Osteoblast (primary cell): Measurements from ENCODE around the gene DNAJA1. TPM values are rescaled to one million over a fixed set of nuclear protein-coding genes. Genes with fewer than 3 reads are reported as not detected.

Source experiments
- DNase-seq: peaks from one replicate; pipeline ENCODE4 v3.0.0; 2011; ENCODE audit warnings: low spot score, mixed read lengths; ENCODE audit not compliant: insufficient read length; ENCODE audit errors: missing footprints
- H2AFZ ChIP-seq: 2 replicates; pipeline ENCODE4 v1.6.0; 2011; ENCODE audit warnings: mild to moderate bottlenecking, low read length
- H3K27ac ChIP-seq: 2 replicates; pipeline ENCODE4 v1.5.1; 2011; ENCODE audit warnings: mild to moderate bottlenecking, low read depth, low read length, moderate library complexity
- H3K27me3 ChIP-seq: 2 replicates; pipeline ENCODE4 v1.6.0; 2012; ENCODE audit warnings: mild to moderate bottlenecking, control low read depth, inconsistent platforms, low read length, moderate library complexity; ENCODE audit not compliant: insufficient read depth
- H3K36me3 ChIP-seq: 2 replicates; pipeline ENCODE4 v1.5.1; 2011; ENCODE audit warnings: mild to moderate bottlenecking, low read length, control low read depth, moderate library complexity; ENCODE audit not compliant: insufficient read depth
- H3K4me1 ChIP-seq: 2 replicates; pipeline ENCODE4 v1.5.1; 2011; ENCODE audit warnings: mild to moderate bottlenecking, low read length, control low read depth, moderate library complexity; ENCODE audit not compliant: insufficient read depth
- H3K4me2 ChIP-seq: 2 replicates; pipeline ENCODE4 v1.6.0; 2011; ENCODE audit warnings: mild to moderate bottlenecking, low read length; ENCODE audit not compliant: insufficient read depth
- H3K4me3 ChIP-seq: fragments of 200-600 bp; sonication (generic); 3 replicates; pipeline ENCODE4 v1.5.1; 2012; ENCODE audit warnings: mild to moderate bottlenecking, low read length, inconsistent platforms; ENCODE audit not compliant: insufficient read depth
- H3K79me2 ChIP-seq: 2 replicates; pipeline ENCODE4 v1.6.0; 2012; ENCODE audit warnings: mild to moderate bottlenecking, low read length, control low read depth, inconsistent platforms; ENCODE audit not compliant: insufficient read depth
- H3K9me3 ChIP-seq: 2 replicates; pipeline ENCODE4 v1.5.1; 2011; ENCODE audit warnings: low read depth, low read length, control low read depth
- H4K20me1 ChIP-seq: 2 replicates; pipeline ENCODE4 v1.6.0; 2012; ENCODE audit warnings: mild to moderate bottlenecking, low read length, control low read depth; ENCODE audit not compliant: insufficient read depth
- total RNA-seq: library from RNA; depleted of rRNA; stranded (reverse); fragments of >200 nt; gene quantifications from 2 replicates; pipeline ENCODE4 v1.2.3, GENCODE V29; 2012
- TF ChIP-seq, protein P1 (sequence below): IDR thresholded peaks from 2 replicates; pipeline ENCODE4 v1.5.1; 2011; ENCODE audit warnings: mild to moderate bottlenecking, low read depth, low read length, moderate library complexity; ENCODE audit errors: extremely low read depth

Gene DNAJA1
- total RNA-seq, 1 donor: 69.1 TPM

GRCh38 chr9:33029231-33029786 lies 4.2 kb downstream of the DNAJA1 start:
- Histone ChIP-seq H3K4me2 (peak overlapping the region; percentile 87), H3K36me3 (peaks cover 69% of the 10 kb centered on the region), H4K20me1 (peaks cover 49% of the 10 kb centered on the region), H3K4me3 (peak overlapping the region; percentile 44), H3K27ac (peak overlapping the region; percentile 66), H3K79me2 (peaks cover 87% of the 10 kb centered on the region), H2AFZ (no peak overlapping the region), H3K4me1 (peaks cover 35% of the 10 kb centered on the region), H3K9me3 (no peaks in the 10 kb centered on the region), H3K27me3 (no peaks in the 10 kb centered on the region)
- no peak for DNase-seq
- TF ChIP-seq, protein P1, sequence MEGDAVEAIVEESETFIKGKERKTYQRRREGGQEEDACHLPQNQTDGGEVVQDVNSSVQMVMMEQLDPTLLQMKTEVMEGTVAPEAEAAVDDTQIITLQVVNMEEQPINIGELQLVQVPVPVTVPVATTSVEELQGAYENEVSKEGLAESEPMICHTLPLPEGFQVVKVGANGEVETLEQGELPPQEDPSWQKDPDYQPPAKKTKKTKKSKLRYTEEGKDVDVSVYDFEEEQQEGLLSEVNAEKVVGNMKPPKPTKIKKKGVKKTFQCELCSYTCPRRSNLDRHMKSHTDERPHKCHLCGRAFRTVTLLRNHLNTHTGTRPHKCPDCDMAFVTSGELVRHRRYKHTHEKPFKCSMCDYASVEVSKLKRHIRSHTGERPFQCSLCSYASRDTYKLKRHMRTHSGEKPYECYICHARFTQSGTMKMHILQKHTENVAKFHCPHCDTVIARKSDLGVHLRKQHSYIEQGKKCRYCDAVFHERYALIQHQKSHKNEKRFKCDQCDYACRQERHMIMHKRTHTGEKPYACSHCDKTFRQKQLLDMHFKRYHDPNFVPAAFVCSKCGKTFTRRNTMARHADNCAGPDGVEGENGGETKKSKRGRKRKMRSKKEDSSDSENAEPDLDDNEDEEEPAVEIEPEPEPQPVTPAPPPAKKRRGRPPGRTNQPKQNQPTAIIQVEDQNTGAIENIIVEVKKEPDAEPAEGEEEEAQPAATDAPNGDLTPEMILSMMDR: no peak

DNA sequence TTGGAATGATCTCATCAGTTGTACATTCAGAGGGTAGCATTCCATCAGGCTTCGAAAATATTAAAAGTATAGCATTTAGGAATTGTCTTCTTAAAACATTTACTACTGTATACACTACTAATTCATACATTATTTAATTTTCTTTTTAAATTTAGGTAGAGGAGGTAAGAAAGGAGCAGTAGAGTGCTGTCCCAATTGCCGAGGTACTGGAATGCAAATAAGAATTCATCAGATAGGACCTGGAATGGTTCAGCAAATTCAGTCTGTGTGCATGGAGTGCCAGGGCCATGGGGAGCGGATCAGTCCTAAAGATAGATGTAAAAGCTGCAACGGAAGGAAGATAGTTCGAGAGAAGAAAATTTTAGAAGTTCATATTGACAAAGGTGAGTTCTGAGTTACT lies 5.2 kb downstream of the DNAJA1 start:
- no peaks in the 10 kb centered on the region for H3K27me3 ChIP-seq
- H3K27ac ChIP-seq: peak overlapping the region; percentile 66
- H3K9me3 ChIP-seq: no peaks in the 10 kb centered on the region
- TF ChIP-seq, protein P1: no peak
- no peak overlapping the region for H3K4me3 ChIP-seq
- H3K79me2 ChIP-seq: peaks cover 82% of the 10 kb centered on the region
- peaks cover 79% of the 10 kb centered on the region for H3K36me3 ChIP-seq
- peaks cover 32% of the 10 kb centered on the region for H3K4me1 ChIP-seq
- DNase-seq: no peak
- no peak overlapping the region for H2AFZ ChIP-seq
- H3K4me2 ChIP-seq: no peak overlapping the region
- peaks cover 49% of the 10 kb centered on the region for H4K20me1 ChIP-seq

DNA sequence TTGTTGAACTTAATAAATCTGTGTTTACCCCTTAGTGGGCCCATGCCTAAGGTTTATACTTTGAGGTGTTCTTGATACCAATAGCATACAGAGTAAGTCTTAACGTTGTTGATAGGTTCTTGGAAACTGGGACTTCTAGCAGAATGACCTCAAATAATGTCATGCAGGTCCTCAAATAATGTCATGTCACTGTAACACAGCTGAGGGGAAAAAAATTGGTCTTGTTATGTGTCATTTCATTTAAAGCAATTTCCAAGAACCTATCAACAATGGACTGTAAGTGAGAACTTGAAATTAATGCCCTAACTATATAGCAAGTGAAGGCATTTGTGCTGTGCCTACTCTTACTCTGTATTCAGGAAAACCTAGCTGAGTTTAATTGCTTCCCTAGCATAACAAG lies 7.2 kb downstream of the DNAJA1 start:
- Histone ChIP-seq H2AFZ (no peak overlapping the region), H4K20me1 (peaks cover 39% of the 10 kb centered on the region), H3K4me1 (peaks cover 23% of the 10 kb centered on the region), H3K9me3 (no peaks in the 10 kb centered on the region), H3K27me3 (no peaks in the 10 kb centered on the region), H3K4me2 (no peak overlapping the region), H3K27ac (no peak overlapping the region), H3K4me3 (no peak overlapping the region), H3K36me3 (peaks cover 96% of the 10 kb centered on the region), H3K79me2 (peaks cover 65% of the 10 kb centered on the region)
- no peak for DNase-seq
- TF ChIP-seq, protein P1: no peak

- Histone ChIP-seq H3K36me3 (peaks cover 97% of the 10 kb centered on the region), H3K4me3 (no peak overlapping the region), H2AFZ (no peak overlapping the region), H3K27ac (no peak overlapping the region), H3K4me2 (no peak overlapping the region), H3K79me2 (peaks cover 59% of the 10 kb centered on the region), H4K20me1 (peaks cover 39% of the 10 kb centered on the region), H3K9me3 (no peaks in the 10 kb centered on the region), H3K27me3 (no peaks in the 10 kb centered on the region), H3K4me1 (peaks cover 22% of the 10 kb centered on the region)
- TF ChIP-seq, protein P1: no peak
- no peak for DNase-seq
Measured at GRCh38 chr9:33032865-33033264, 7.8 kb downstream of the DNAJA1 start.
